ENCODE results near the gene ARFGAP2.

DNA sequence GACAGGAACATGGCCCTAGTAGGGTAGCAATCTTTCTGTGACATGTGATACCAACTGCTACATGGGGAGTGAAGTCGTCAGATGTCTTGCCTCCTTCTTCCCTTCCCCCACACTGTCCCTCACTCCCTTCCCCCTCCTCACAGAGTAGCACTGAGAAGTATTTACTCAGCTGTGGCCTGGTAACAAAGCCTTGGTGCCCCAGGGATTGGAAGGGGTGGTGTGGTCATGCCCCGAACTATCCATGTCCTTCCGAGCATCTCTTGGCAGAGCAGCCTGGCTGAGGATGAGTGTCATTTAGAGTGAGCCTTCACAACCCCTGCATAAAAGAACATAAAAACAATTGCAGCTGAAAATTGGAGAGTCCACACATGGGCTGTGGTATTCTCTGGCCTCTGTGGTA, 46.1 kb downstream of the ARFGAP2 start:
- TF ChIP-seq, protein P1, sequence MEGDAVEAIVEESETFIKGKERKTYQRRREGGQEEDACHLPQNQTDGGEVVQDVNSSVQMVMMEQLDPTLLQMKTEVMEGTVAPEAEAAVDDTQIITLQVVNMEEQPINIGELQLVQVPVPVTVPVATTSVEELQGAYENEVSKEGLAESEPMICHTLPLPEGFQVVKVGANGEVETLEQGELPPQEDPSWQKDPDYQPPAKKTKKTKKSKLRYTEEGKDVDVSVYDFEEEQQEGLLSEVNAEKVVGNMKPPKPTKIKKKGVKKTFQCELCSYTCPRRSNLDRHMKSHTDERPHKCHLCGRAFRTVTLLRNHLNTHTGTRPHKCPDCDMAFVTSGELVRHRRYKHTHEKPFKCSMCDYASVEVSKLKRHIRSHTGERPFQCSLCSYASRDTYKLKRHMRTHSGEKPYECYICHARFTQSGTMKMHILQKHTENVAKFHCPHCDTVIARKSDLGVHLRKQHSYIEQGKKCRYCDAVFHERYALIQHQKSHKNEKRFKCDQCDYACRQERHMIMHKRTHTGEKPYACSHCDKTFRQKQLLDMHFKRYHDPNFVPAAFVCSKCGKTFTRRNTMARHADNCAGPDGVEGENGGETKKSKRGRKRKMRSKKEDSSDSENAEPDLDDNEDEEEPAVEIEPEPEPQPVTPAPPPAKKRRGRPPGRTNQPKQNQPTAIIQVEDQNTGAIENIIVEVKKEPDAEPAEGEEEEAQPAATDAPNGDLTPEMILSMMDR (conservative IDR thresholded peaks at IDR 0.05) = no peak
- TF ChIP-seq ZFX (IDR thresholded peaks at IDR 0.05) = no peak

Data from C4-2B (cell line).